ENCODE measurements around the gene SCYGR3. TPM values are rescaled to one million over a fixed set of nuclear protein-coding genes. Genes with fewer than 3 reads are reported as not detected.

SCYGR3 gene
- total RNA-seq, 1 donor from 2014 or later: not detected

DNA sequence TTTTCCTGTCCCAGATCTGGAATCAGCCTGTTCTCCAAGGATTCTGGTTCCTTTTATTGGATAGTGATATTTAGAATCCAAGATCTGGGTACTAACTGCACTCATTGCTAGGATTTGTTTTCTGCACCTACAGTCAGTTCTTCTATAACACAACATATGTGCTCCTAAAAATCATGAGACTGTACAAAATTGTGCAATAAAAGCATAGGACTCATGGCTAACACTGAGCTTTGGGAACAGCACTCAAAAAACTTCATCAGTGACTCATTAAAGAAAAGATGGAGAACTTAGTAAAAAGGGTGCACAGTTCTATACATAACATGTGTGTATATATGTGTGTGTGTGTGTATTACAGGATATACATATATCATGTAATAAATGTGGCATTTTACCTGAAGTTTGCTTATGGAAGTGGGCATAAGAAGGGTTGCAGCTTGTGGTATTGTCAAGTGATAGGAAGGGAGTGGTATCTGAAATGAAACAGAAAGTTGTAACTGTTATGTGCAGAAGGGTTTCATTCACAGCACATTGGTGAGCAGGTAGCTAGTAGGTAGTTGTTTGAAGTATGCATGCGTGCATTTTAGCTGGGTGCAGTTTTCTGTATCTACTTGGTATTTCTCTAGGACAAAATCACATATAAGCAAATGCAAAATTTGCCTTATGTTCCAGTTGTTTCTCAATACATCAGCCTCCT is 21.8 kb downstream of the SCYGR3 start:
- no peak overlapping the region for H3K4me3 Mint-ChIP-seq
- H3K27ac Mint-ChIP-seq: no peak overlapping the region
- TF ChIP-seq, protein P1, sequence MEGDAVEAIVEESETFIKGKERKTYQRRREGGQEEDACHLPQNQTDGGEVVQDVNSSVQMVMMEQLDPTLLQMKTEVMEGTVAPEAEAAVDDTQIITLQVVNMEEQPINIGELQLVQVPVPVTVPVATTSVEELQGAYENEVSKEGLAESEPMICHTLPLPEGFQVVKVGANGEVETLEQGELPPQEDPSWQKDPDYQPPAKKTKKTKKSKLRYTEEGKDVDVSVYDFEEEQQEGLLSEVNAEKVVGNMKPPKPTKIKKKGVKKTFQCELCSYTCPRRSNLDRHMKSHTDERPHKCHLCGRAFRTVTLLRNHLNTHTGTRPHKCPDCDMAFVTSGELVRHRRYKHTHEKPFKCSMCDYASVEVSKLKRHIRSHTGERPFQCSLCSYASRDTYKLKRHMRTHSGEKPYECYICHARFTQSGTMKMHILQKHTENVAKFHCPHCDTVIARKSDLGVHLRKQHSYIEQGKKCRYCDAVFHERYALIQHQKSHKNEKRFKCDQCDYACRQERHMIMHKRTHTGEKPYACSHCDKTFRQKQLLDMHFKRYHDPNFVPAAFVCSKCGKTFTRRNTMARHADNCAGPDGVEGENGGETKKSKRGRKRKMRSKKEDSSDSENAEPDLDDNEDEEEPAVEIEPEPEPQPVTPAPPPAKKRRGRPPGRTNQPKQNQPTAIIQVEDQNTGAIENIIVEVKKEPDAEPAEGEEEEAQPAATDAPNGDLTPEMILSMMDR (conservative IDR thresholded peaks at IDR 0.05): no peak
- H3K27me3 Mint-ChIP-seq: peaks cover 6% of the 10 kb centered on the region
- no peaks in the 10 kb centered on the region for H3K36me3 Mint-ChIP-seq
- H3K4me1 Mint-ChIP-seq (ENCODE audit: unreplicated experiment): no peaks in the 10 kb centered on the region
- no peaks in the 10 kb centered on the region for H3K9me3 Mint-ChIP-seq
- DNase-seq (ENCODE audit: extremely low spot score, unreplicated experiment): no peak

DNA sequence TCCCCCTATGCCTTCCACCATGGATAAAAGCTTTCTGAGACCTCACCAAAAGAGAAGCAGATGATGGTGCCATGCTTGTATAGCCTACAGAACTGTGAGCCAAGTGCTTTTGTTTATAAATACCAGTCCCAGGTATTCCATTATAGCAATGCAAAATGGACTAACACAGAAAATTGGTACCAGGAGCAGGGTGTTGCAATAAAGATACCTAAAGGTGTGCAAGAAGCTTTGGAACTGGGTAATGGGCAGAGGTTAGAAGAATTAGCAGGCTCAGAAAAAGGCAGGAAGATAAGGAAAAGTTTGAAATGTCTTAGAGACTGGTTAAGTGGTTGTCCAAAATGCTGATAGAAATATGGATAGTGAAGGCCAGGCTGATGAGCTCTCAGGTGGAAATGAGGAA is 32.3 kb downstream of the SCYGR3 start:
- no peak for DNase-seq (ENCODE audit: extremely low spot score, unreplicated experiment)
- H3K36me3 Mint-ChIP-seq: no peaks in the 10 kb centered on the region
- H3K4me1 Mint-ChIP-seq (ENCODE audit: unreplicated experiment): no peaks in the 10 kb centered on the region
- no peak overlapping the region for H3K27ac Mint-ChIP-seq
- H3K27me3 Mint-ChIP-seq: peaks cover 3% of the 10 kb centered on the region
- TF ChIP-seq, protein P1 (conservative IDR thresholded peaks at IDR 0.05): no peak
- peaks cover 7% of the 10 kb centered on the region for H3K9me3 Mint-ChIP-seq
- no peak overlapping the region for H3K4me3 Mint-ChIP-seq

DNA sequence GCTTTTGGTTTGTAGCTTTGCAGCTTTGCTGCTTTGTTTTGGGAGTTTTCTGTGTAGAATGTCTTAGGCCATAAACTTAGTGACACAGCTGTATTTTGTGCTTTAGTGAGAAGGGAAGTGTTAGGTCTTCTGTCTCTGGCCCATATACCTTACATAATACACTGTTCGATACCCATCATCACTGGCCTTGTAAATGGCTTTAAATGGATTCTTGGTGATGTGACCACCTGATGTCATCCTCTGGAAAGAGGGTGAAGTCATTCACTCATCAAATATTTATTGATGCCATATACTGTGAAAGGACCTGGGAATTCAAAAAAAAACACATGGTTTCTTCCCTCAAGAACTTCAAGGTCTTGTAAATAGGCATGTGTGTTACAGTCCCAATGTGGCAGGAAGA is 34.8 kb downstream of the SCYGR3 start:
- Mint-ChIP-seq H3K4me3 (no peak overlapping the region), H3K36me3 (no peaks in the 10 kb centered on the region), H3K4me1 (ENCODE audit: unreplicated experiment) (no peaks in the 10 kb centered on the region), H3K27me3 (peaks cover 3% of the 10 kb centered on the region), H3K9me3 (peaks cover 7% of the 10 kb centered on the region), H3K27ac (no peak overlapping the region)
- DNase-seq (ENCODE audit: extremely low spot score, unreplicated experiment): no peak
- TF ChIP-seq, protein P1 (conservative IDR thresholded peaks at IDR 0.05): no peak

DNA sequence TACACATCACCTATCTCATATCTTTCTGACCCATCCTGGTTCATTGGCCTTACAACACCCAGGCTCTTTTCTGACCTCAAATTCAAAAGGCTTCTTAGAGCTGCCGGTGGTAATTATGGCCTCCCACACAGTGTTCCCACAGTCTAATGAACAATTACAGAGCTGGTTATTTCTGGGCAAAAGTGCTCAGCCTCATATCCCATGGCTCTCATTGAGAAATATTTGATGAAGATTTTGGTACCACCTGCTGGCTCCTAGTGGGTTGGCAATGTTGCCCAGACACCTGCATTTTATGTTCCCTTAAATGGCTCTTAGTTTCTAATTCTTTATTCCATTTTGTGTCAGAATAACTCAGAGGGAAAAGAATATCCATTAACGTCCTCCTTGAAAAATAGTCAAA is 36.0 kb downstream of the SCYGR3 start:
- H3K27ac Mint-ChIP-seq: no peak overlapping the region
- TF ChIP-seq, protein P1 (conservative IDR thresholded peaks at IDR 0.05): no peak
- H3K4me3 Mint-ChIP-seq: no peak overlapping the region
- H3K9me3 Mint-ChIP-seq: peaks cover 7% of the 10 kb centered on the region
- H3K4me1 Mint-ChIP-seq (ENCODE audit: unreplicated experiment): no peaks in the 10 kb centered on the region
- H3K27me3 Mint-ChIP-seq: peaks cover 3% of the 10 kb centered on the region
- no peak for DNase-seq (ENCODE audit: extremely low spot score, unreplicated experiment)
- H3K36me3 Mint-ChIP-seq: no peaks in the 10 kb centered on the region

DNA sequence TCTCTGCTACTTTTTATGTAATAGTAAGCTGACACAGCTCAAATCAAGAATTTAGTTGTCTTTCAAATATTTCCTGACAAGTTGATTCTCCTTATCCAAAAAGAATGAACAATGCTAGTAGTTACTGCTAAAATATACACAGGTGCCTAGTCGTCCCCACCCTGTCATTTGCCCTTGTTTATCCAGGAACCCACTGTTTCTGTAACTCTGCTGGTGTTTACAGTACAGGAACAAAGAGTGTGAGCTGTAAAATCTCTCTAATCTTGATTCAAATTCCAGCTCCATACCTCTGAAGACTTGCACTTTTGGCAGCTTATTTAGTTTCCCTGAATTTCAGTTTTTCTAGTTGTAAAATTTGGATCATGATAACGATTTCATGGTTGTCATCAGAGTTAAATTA is 37.1 kb downstream of the SCYGR3 start:
- Mint-ChIP-seq H3K27ac (no peak overlapping the region), H3K4me3 (no peak overlapping the region), H3K4me1 (ENCODE audit: unreplicated experiment) (no peaks in the 10 kb centered on the region), H3K36me3 (no peaks in the 10 kb centered on the region), H3K27me3 (peaks cover 3% of the 10 kb centered on the region), H3K9me3 (peaks cover 4% of the 10 kb centered on the region)
- TF ChIP-seq, protein P1 (conservative IDR thresholded peaks at IDR 0.05): no peak
- no peak for DNase-seq (ENCODE audit: extremely low spot score, unreplicated experiment)

Measured in type B pancreatic cell (in vitro differentiated cells).